HFFc6 (cell line): ENCODE measurements around the gene FER. TPM values are rescaled to one million over a fixed set of nuclear protein-coding genes. Genes with fewer than 3 reads are reported as not detected.
"Not testable (repeated sequence)": the region's sequence is repeated elsewhere in the genome, so short reads cannot be mapped to it uniquely, and the experiment has no call there.

ENCODE experiments used
- DNase-seq: peaks from one replicate; pipeline ENCODE4 v3.0.0-alpha.2; 2018
- H3K27ac Mint-ChIP-seq: 2 replicates; pipeline ENCODE4 v1.8.0; 2020; ENCODE audit warnings: mild to moderate bottlenecking, mixed read lengths
- H3K27me3 Mint-ChIP-seq: 2 replicates; pipeline ENCODE4 v1.8.0; 2021; ENCODE audit warnings: mild to moderate bottlenecking, moderate library complexity, mixed read lengths; ENCODE audit not compliant: insufficient read depth
- H3K36me3 Mint-ChIP-seq: 2 replicates; pipeline ENCODE4 v1.8.0; 2021; ENCODE audit warnings: low read depth, mixed read lengths
- H3K4me1 Mint-ChIP-seq: 2 replicates; pipeline ENCODE4 v1.8.0; 2020; ENCODE audit warnings: low read depth, mixed read lengths
- H3K4me3 Mint-ChIP-seq: 2 replicates; pipeline ENCODE4 v1.8.0; 2020; ENCODE audit warnings: mild to moderate bottlenecking, moderate library complexity, mixed read lengths
- H3K9me3 Mint-ChIP-seq: 2 replicates; pipeline ENCODE4 v1.8.0; 2020; ENCODE audit warnings: mild to moderate bottlenecking, mixed read lengths
- total RNA-seq, 6 experiments: library from RNA; stranded (reverse); fragmentation: NEBNext Ultra II Directional; extraction: Animal tissue kit (Norgen Biotek cat#: 25700); gene quantifications; 2 replicates in 1 of 6; 3 replicates in 5 of 6; pipeline ENCODE4 v1.2.3, GENCODE V29; 2021
- TF ChIP-seq, protein P1 (sequence below): fragments of 200-600 bp; sonication (generic); IDR thresholded peaks from 2 replicates; pipeline ENCODE4 v1.5.0; 2021; ENCODE audit warnings: antibody characterized with exemption, mild to moderate bottlenecking

FER gene
- total RNA-seq, 6 experiments from 2014 or later, result 20.2 to 24.6 (median 22.9) TPM

DNA sequence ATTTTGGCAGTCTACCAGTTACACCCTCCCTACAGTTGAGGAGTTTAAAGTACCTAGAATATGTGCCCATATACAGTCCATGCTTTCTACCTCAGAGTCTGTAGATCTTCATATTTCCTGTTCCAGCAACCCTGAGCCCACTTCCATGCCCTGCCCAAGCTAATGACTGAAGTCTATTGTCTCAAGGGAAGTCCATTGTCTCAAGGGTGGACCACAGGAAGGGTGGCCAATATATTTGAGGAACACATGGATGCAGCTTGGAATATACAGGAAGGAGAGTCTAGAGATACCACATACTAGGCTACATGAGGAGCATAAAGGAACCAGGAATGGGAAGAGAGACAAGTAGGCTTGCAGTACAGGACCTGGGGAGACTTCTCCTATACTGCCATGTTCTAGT, 274.4 kb downstream of the FER start:
- H3K9me3 Mint-ChIP-seq, result peaks cover 5% of the 10 kb centered on the region; the same call in 1 of the 2 replicates
- peaks cover 8% of the 10 kb centered on the region for H3K36me3 Mint-ChIP-seq
- H3K4me1 Mint-ChIP-seq, result peaks cover 10% of the 10 kb centered on the region; the same call in 1 of the 2 replicates
- no peak overlapping the region for H3K4me3 Mint-ChIP-seq
- H3K27ac Mint-ChIP-seq, result no peak overlapping the region
- peaks cover 2% of the 10 kb centered on the region; the same call in 1 of the 2 replicates for H3K27me3 Mint-ChIP-seq
- TF ChIP-seq, protein P1, sequence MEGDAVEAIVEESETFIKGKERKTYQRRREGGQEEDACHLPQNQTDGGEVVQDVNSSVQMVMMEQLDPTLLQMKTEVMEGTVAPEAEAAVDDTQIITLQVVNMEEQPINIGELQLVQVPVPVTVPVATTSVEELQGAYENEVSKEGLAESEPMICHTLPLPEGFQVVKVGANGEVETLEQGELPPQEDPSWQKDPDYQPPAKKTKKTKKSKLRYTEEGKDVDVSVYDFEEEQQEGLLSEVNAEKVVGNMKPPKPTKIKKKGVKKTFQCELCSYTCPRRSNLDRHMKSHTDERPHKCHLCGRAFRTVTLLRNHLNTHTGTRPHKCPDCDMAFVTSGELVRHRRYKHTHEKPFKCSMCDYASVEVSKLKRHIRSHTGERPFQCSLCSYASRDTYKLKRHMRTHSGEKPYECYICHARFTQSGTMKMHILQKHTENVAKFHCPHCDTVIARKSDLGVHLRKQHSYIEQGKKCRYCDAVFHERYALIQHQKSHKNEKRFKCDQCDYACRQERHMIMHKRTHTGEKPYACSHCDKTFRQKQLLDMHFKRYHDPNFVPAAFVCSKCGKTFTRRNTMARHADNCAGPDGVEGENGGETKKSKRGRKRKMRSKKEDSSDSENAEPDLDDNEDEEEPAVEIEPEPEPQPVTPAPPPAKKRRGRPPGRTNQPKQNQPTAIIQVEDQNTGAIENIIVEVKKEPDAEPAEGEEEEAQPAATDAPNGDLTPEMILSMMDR, result no peak
- DNase-seq, result no peak

DNA sequence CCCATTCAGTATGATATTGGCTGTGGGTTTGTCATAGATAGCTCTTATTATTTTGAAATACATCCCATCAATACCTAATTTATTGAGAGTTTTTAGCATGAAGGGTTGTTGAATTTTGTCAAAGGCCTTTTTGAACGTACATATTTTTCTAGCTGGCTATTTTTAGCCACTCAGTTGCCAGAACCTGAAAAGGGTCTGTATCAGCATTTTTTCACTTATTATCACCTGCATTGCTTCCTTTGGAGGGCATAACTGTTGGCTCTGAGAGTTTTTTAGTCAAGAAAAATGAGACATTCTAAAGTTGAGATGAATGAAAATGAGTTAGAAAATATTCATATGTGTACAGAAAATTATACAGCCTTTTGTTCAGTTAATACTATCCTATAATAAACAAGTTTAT, 278.0 kb downstream of the FER start:
- H3K4me3 Mint-ChIP-seq, H3K27me3 Mint-ChIP-seq, H3K36me3 Mint-ChIP-seq, DNase-seq, H3K9me3 Mint-ChIP-seq, H3K27ac Mint-ChIP-seq: not testable (repeated sequence)
- H3K4me1 Mint-ChIP-seq, result peaks cover 14% of the 10 kb centered on the region

DNA sequence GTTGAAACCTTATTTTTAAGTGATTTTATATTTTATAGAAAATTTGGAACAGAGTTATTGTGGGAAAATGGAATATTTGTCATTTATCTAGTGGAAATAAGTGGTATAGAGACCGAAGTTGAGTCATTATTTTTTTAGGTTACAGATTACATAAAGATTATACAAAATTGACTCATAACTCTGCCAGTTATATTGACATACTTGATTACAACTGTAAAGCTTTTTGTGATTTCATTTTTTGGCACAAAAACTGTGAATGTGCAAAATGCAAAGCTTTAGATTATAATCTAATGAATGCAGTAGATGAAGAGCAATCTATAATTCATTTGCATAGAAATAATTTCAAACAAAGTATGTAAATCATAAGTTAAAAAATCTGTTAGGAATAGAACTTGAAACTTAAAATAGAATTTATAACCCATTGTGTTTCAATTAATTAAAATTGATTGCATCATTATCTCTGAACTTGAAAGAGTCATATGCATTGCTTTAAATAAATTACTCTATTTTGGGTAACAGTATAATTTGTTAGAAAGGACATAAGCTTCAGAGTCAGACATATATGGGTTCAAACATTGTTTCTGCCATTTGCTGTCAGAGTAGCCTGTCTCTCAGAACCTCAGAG, 280.4 kb downstream of the FER start:
- no peak overlapping the region for H3K27ac Mint-ChIP-seq
- peaks cover 14% of the 10 kb centered on the region for H3K4me1 Mint-ChIP-seq
- TF ChIP-seq, protein P1, result no peak
- peaks cover 5% of the 10 kb centered on the region; the same call in 1 of the 2 replicates for H3K9me3 Mint-ChIP-seq
- peaks cover 2% of the 10 kb centered on the region; the same call in 1 of the 2 replicates for H3K27me3 Mint-ChIP-seq
- H3K4me3 Mint-ChIP-seq, result no peak overlapping the region
- DNase-seq, result no peak
- peaks cover 8% of the 10 kb centered on the region for H3K36me3 Mint-ChIP-seq

DNA sequence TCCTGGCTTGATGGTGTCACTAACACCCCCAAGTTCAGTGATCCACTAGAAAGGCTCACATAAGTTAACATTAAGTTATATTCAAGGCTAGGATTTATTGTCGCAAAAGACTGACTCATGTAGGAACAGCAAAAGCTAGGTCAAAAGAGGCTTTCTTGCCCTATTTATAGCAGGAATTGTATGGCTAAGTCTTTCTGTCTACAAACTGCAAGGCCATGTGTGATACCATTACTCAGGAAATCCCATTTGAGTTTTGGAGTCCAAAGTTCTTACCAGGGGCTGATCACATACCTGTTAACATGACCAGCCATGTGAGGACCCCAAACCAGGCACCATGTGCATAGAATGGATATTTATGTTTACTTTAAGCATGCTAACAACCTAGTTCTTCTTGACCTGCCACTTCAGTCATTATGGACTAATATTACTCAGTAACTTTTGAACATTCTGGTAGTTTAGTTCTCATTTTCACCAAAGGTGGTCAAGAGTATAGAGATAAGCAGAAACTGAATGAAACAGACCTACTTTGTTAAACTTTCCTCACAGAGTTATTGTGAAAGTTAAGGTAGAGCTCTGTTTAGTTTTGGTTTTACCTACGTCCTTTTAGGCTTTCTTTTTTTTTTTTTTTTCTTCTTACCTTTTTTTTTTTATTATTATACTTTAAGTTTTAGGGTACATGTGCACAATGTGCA, 281.1 kb downstream of the FER start:
- Mint-ChIP-seq H3K4me1 (peaks cover 14% of the 10 kb centered on the region), H3K9me3 (peaks cover 5% of the 10 kb centered on the region; the same call in 1 of the 2 replicates), H3K27me3 (peaks cover 2% of the 10 kb centered on the region; the same call in 1 of the 2 replicates), H3K4me3 (no peak overlapping the region), H3K27ac (no peak overlapping the region), H3K36me3 (peaks cover 8% of the 10 kb centered on the region)
- DNase-seq, result no peak
- TF ChIP-seq, protein P1, result no peak

DNA sequence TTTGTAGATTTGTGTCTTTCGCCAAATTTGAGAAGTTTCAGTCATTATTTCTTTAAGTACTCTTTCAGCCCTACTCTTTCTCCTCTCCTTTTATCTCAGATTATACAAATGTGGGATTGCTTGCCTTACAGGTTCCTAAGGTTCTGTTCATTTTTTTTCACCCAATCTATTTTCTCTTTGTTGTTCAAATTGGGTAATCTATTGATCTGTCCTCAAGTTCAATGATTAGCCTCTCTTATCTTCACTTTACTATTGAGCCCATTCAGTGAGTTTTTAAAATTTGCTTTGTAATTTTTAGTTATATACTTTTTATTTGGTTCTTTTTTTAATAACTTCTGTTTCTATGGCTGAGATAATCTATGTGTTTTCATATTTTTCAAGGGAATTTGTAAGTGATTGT, 282.1 kb downstream of the FER start:
- Mint-ChIP-seq H3K9me3 (no peaks in the 10 kb centered on the region), H3K4me1 (peaks cover 20% of the 10 kb centered on the region), H3K27ac (no peak overlapping the region), H3K36me3 (no peaks in the 10 kb centered on the region), H3K27me3 (no peaks in the 10 kb centered on the region; the same call in 1 of the 2 replicates), H3K4me3 (no peak overlapping the region)
- DNase-seq, result no peak
- TF ChIP-seq, protein P1, result no peak
